ENCODE results near the gene KLK3. TPM values are rescaled to one million over a fixed set of nuclear protein-coding genes. Genes with fewer than 3 reads are reported as not detected.

The KLK3 gene
- total RNA-seq, 1 donor from 2014 or later: not detected

GRCh38 chr19:50821248-50821612, 33.5 kb upstream of the KLK3 start:
- no peak for TF ChIP-seq CTCF (IDR thresholded peaks at IDR 0.05; ENCODE audit: insufficient read depth, low read length, poor library complexity, severe bottlenecking)
- no peaks in the 10 kb centered on the region for H3K36me3 ChIP-seq (ENCODE audit: control insufficient read depth, insufficient read depth, low read length)
- peaks cover 48% of the 10 kb centered on the region for H3K27me3 ChIP-seq (ENCODE audit: control insufficient read depth, insufficient read depth, low read length)
- no peak overlapping the region for H3K4me3 ChIP-seq (ENCODE audit: low read depth, low read length)
- no peak for DNase-seq (ENCODE audit: low read depth)

- no peaks in the 10 kb centered on the region for H3K36me3 ChIP-seq (ENCODE audit: control insufficient read depth, insufficient read depth, low read length)
- peaks cover 48% of the 10 kb centered on the region for H3K27me3 ChIP-seq (ENCODE audit: control insufficient read depth, insufficient read depth, low read length)
- DNase-seq (ENCODE audit: low read depth): no peak
- no peak overlapping the region for H3K4me3 ChIP-seq (ENCODE audit: low read depth, low read length)
- TF ChIP-seq CTCF (IDR thresholded peaks at IDR 0.05; ENCODE audit: insufficient read depth, low read length, poor library complexity, severe bottlenecking): no peak
Observed at GRCh38 chr19:50821622-50822021, 33.1 kb upstream of the KLK3 start.

GRCh38 chr19:50822661-50823208, 32.0 kb upstream of the KLK3 start:
- Histone ChIP-seq H3K4me3 (ENCODE audit: low read depth, low read length) (no peak overlapping the region), H3K27me3 (ENCODE audit: control insufficient read depth, insufficient read depth, low read length) (peaks cover 41% of the 10 kb centered on the region), H3K36me3 (ENCODE audit: control insufficient read depth, insufficient read depth, low read length) (no peaks in the 10 kb centered on the region)
- no peak for TF ChIP-seq CTCF (IDR thresholded peaks at IDR 0.05; ENCODE audit: insufficient read depth, low read length, poor library complexity, severe bottlenecking)
- DNase-seq (ENCODE audit: low read depth): no peak

- no peak for DNase-seq (ENCODE audit: low read depth)
- Histone ChIP-seq H3K4me3 (ENCODE audit: low read depth, low read length) (no peak within 1 kb of the TSS), H3K36me3 (ENCODE audit: control insufficient read depth, insufficient read depth, low read length) (no peaks in the 10 kb centered on the region), H3K27me3 (ENCODE audit: control insufficient read depth, insufficient read depth, low read length) (peaks cover 33% of the 10 kb centered on the region)
- TF ChIP-seq CTCF (IDR thresholded peaks at IDR 0.05; ENCODE audit: insufficient read depth, low read length, poor library complexity, severe bottlenecking): no peak
Observed at GRCh38 chr19:50823389-50824042, 31.2 kb upstream of the KLK3 start, which contains the start of gene KLK1. Gene KLK1 (minus strand): TSS chr19:50823787. CDS start chr19:50823748, 39 bp downstream.

GRCh38 chr19:50826492-50827240, 28.0 kb upstream of the KLK3 start:
- DNase-seq (ENCODE audit: low read depth): no peak
- no peaks in the 10 kb centered on the region for H3K36me3 ChIP-seq (ENCODE audit: control insufficient read depth, insufficient read depth, low read length)
- TF ChIP-seq CTCF (IDR thresholded peaks at IDR 0.05; ENCODE audit: insufficient read depth, low read length, poor library complexity, severe bottlenecking): no peak
- H3K4me3 ChIP-seq (ENCODE audit: low read depth, low read length): no peak overlapping the region
- H3K27me3 ChIP-seq (ENCODE audit: control insufficient read depth, insufficient read depth, low read length): peaks cover 9% of the 10 kb centered on the region

All from kidney epithelial cell (primary cell).